CD14-positive monocyte (primary cell): ENCODE measurements around the gene SEC24D. TPM values are rescaled to one million over a fixed set of nuclear protein-coding genes. Genes with fewer than 3 reads are reported as not detected.

Experiments
- DNase-seq, 3 donors: peaks; one replicate each; pipeline ENCODE4 v3.0.0-alpha.2; 2011 to 2022
- H2AFZ ChIP-seq: 2 replicates; pipeline ENCODE4 v1.6.0; 2012; ENCODE audit warnings: mild to moderate bottlenecking, low read depth, low read length, inconsistent platforms; ENCODE audit not compliant: insufficient read depth, poor library complexity, severe bottlenecking
- H3K27ac ChIP-seq, 2 donors: 1 replicate in 1 of 2; 2 replicates in 1 of 2; pipeline ENCODE4 v1.5.1; 2012 to 2013; ENCODE audit warnings: low read length in 2 of 2, control low read depth in 1 of 2, inconsistent platforms in 1 of 2, low read depth in 1 of 2, mild to moderate bottlenecking in 1 of 2
- H3K27me3 ChIP-seq, 2 donors: one replicate each; pipeline versions ENCODE4 v1.6.0 to v1.6.1; 2011 to 2013; ENCODE audit warnings: low read length in 2 of 2; ENCODE audit not compliant: control insufficient read depth in 2 of 2, insufficient read depth in 2 of 2
- H3K36me3 ChIP-seq, 2 donors: replicated peaks in 1 of 2; 1 replicate in 1 of 2; 2 replicates in 1 of 2; pipeline versions ENCODE4 v1.5.1 to v1.6.1; 2012 to 2013; ENCODE audit warnings: low read length in 2 of 2, control low read depth in 1 of 2, inconsistent platforms in 1 of 2, mild to moderate bottlenecking in 1 of 2; ENCODE audit not compliant: insufficient read depth in 2 of 2, control insufficient read depth in 1 of 2
- H3K4me1 ChIP-seq, 2 donors: 1 replicate in 1 of 2; 2 replicates in 1 of 2; pipeline versions ENCODE4 v1.5.1 to v1.6.1; 2012 to 2013; ENCODE audit warnings: low read length in 2 of 2, control low read depth in 1 of 2, inconsistent platforms in 1 of 2, mild to moderate bottlenecking in 1 of 2, moderate library complexity in 1 of 2; ENCODE audit not compliant: insufficient read depth in 2 of 2, control insufficient read depth in 1 of 2
- H3K4me2 ChIP-seq: replicated peaks from 2 replicates; pipeline ENCODE3; 2012; ENCODE audit warnings: low read length, moderate library complexity, mild to moderate bottlenecking; ENCODE audit not compliant: poor library complexity, severe bottlenecking; ENCODE audit errors: extremely low read depth
- H3K4me3 ChIP-seq, 3 experiments: fragments of 200-600 bp in 1 of 3; sonication (generic) in 1 of 3; replicated peaks in 1 of 3; 1 replicate in 2 of 3; 2 replicates in 1 of 3; pipeline ENCODE4 v1.5.1; 2011 to 2013; ENCODE audit warnings: low read length in 3 of 3, mild to moderate bottlenecking in 3 of 3, control low read depth in 2 of 3, low read depth in 2 of 3, inconsistent platforms in 1 of 3, moderate library complexity in 1 of 3
- H3K79me2 ChIP-seq: 2 replicates; pipeline ENCODE4 v1.6.0; 2012; ENCODE audit warnings: mild to moderate bottlenecking, control low read depth, inconsistent platforms, low read length, moderate library complexity; ENCODE audit not compliant: insufficient read depth
- H3K9ac ChIP-seq: 2 replicates; pipeline ENCODE4 v1.6.0; 2017; ENCODE audit warnings: low read length, mild to moderate bottlenecking; ENCODE audit not compliant: insufficient read depth, poor library complexity, severe bottlenecking
- H3K9me3 ChIP-seq, 2 donors: replicated peaks in 1 of 2; 1 replicate in 1 of 2; 2 replicates in 1 of 2; pipeline versions ENCODE4 v1.5.1 to v1.6.1; 2012 to 2013; ENCODE audit warnings: low read length in 2 of 2, control low read depth in 1 of 2; ENCODE audit not compliant: control insufficient read depth in 1 of 2, insufficient read depth in 1 of 2
- H4K20me1 ChIP-seq: 2 replicates; pipeline ENCODE4 v1.6.0; 2012; ENCODE audit warnings: mild to moderate bottlenecking, low read length, control low read depth, moderate library complexity; ENCODE audit not compliant: insufficient read depth
- H3K27ac Mint-ChIP-seq, 7 donors: one replicate each; pipeline ENCODE4 v1.8.0; 2020; ENCODE audit warnings: mild to moderate bottlenecking in 7 of 7, mixed read lengths in 7 of 7, moderate library complexity in 6 of 7, inconsistent platforms in 2 of 7
- H3K27me3 Mint-ChIP-seq, 3 donors: one replicate each; pipeline ENCODE4 v1.8.0; 2021 to 2022; ENCODE audit warnings: low read depth in 3 of 3, mild to moderate bottlenecking in 3 of 3, mixed read lengths in 3 of 3, moderate library complexity in 3 of 3, inconsistent platforms in 1 of 3
- H3K36me3 Mint-ChIP-seq, 2 donors: one replicate each; pipeline ENCODE4 v1.8.0; 2020; ENCODE audit warnings: mixed read lengths in 2 of 2, inconsistent platforms in 1 of 2, mild to moderate bottlenecking in 1 of 2
- H3K4me1 Mint-ChIP-seq: one replicate; pipeline ENCODE4 v1.8.0; 2020; ENCODE audit warnings: mild to moderate bottlenecking, mixed read lengths
- H3K4me3 Mint-ChIP-seq, 2 donors: one replicate each; pipeline ENCODE4 v1.8.0; 2020; ENCODE audit warnings: mild to moderate bottlenecking in 2 of 2, mixed read lengths in 2 of 2, moderate library complexity in 1 of 2
- H3K9me3 Mint-ChIP-seq, 7 donors: one replicate each; pipeline ENCODE4 v1.8.0; 2020 to 2022; ENCODE audit warnings: mixed read lengths in 7 of 7, mild to moderate bottlenecking in 6 of 7, moderate library complexity in 6 of 7, inconsistent platforms in 2 of 7
- WGBS: methylation state at CpG from one replicate; pipeline ENCODE4 v1.1.5; 2013; ENCODE audit warnings: missing lambda C conversion rate; ENCODE audit not compliant: insufficient coverage; 5-methylcytosine and 5-hydroxymethylcytosine counted together
- intact Hi-C, 2 donors: fragments of 100-400 bp; cut with micrococcal nuclease; formaldehyde crosslinking; loops; one replicate each; pipeline versions ENCODE4 v1.15.0 to v1.15.1; 2023
- polyA plus RNA-seq, 3 donors: library from polyadenylated mRNA; depleted of rRNA in 1 of 3; unstranded in 2 of 3; stranded (reverse) in 1 of 3; fragments of 300-500 nt in 2 of 3; fragments of >200 nt in 1 of 3; fragmentation: Illumina TruSeq in 2 of 3; gene quantifications; 1 replicate in 2 of 3; 2 replicates in 1 of 3; pipeline ENCODE4 v1.2.3, GENCODE V29; 2012 to 2021
- TF ChIP-seq, protein P1 (sequence below): fragments of 200-600 bp; IDR thresholded peaks from one replicate; pipeline ENCODE4 v1.8.0; 2022; ENCODE audit warnings: antibody characterized with exemption, mild to moderate bottlenecking

Gene SEC24D
- polyA plus RNA-seq, 3 donors = 16.8 to 31.3 (median 22.6) TPM

DNA sequence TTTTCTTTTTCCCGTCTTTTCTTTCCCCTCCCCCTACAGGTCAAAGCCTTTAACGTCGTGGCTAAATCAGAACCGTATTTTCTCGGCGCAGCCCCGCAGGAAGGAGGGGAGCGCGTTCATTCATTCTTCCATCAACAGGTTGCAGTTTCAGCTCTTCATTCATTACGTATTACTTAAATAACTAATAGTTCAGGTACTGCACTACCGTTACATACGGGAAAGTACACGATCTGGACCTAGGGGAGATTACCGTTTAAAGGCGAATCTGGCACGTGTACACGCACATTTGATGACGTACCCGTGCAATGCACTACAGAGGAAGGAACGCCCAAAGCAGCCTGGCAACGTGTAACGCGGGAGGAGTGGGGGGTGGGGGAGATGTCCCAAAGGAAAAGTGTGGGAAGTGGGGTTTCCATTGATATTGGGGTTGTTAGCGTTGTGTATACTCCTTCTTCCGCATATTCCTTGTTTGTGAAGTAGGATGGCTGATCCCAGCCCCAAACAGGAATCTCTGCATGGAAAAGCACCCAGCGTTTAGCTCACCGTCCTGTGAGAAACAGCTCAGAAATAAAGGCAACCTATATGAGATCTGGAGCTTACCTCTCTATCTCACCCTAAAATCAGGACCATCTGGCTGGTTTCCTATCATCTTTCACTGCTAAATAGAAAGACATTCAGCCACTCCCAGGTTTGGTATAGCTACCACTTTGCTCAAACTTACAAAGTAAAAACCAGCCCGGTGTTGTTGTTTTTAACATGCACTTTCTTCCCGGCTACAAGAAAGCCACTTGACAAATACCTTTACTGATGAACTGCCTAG, 585 bp upstream of the SEC24D start:
- Histone ChIP-seq H3K79me2 (peaks cover 40% of the 10 kb centered on the region), H2AFZ (peak overlapping the region; percentile 87), H3K36me3 (peaks cover 6 to 16% of the 10 kb centered on the region in 2 donors), H3K4me2 (peak overlapping the region; percentile 89), H3K4me1 (peaks cover 20 to 29% of the 10 kb centered on the region in 2 donors), H3K27me3 (no peaks in the 10 kb centered on the region), H3K4me3 (peak overlapping the region; percentile 50 to 92 (median 90)), H3K9ac (peak overlapping the region; percentile 88), H3K9me3 (no peaks in the 10 kb centered on the region), H4K20me1 (peaks cover 14% of the 10 kb centered on the region), H3K27ac (peak overlapping the region; percentile 2 to 93)
- Mint-ChIP-seq H3K9me3 (no peaks in the 10 kb centered on the region), H3K36me3 (peaks cover 11 to 13% of the 10 kb centered on the region in 2 donors), H3K4me1 (peaks cover 27% of the 10 kb centered on the region), H3K27ac (peak overlapping the region; percentile 87 to 98 (median 95)), H3K4me3 (peak overlapping the region; percentile 98 to 99), H3K27me3 (peaks cover 0 to 4% (median 1%) of the 10 kb centered on the region in 3 donors)
- TF ChIP-seq, protein P1, sequence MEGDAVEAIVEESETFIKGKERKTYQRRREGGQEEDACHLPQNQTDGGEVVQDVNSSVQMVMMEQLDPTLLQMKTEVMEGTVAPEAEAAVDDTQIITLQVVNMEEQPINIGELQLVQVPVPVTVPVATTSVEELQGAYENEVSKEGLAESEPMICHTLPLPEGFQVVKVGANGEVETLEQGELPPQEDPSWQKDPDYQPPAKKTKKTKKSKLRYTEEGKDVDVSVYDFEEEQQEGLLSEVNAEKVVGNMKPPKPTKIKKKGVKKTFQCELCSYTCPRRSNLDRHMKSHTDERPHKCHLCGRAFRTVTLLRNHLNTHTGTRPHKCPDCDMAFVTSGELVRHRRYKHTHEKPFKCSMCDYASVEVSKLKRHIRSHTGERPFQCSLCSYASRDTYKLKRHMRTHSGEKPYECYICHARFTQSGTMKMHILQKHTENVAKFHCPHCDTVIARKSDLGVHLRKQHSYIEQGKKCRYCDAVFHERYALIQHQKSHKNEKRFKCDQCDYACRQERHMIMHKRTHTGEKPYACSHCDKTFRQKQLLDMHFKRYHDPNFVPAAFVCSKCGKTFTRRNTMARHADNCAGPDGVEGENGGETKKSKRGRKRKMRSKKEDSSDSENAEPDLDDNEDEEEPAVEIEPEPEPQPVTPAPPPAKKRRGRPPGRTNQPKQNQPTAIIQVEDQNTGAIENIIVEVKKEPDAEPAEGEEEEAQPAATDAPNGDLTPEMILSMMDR = no peak
- peak; percentile 47 to 78 (median 55) for DNase-seq
- intact Hi-C loops = no loop called here
- WGBS = 5% methylated on average over 18 of the region's 29 CpGs

DNA sequence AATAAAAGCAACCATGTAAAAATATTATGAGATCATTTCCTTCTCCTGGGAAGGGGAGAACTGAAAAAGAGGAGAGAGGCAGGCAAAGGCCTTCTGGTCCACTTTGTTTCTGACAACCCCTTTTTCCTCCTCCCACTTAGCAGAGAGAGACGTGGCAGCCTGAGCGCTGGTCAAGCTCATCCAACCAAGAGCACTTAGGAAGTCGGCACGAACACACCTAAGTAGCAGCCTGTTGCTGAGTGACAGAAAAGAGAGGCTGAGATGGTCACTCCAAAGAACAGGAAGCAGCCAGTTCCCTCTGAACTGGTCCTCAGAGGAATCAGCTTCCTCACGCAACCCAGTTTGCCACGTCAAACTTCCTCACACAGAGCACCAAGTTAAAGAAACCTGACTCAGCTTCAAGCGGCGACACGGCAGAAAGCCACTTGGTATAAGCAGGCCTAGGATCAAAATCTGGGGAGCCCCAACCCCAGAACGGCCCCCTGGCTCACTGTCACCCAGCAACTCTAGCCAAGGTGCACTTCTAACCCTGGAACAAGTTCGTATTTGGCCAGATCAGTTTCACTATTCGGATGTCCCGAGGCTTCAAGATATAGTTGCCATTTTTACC, 861 bp downstream of the SEC24D start:
- Histone ChIP-seq H3K79me2 (peaks cover 52% of the 10 kb centered on the region), H3K36me3 (peaks cover 10 to 28% of the 10 kb centered on the region in 2 donors), H4K20me1 (peaks cover 20% of the 10 kb centered on the region), H3K27ac (peak overlapping the region; percentile 78 to 93), H2AFZ (peak overlapping the region; percentile 77), H3K9me3 (no peaks in the 10 kb centered on the region), H3K4me2 (peak overlapping the region; percentile 89), H3K4me1 (peaks cover 20 to 29% of the 10 kb centered on the region in 2 donors), H3K27me3 (no peaks in the 10 kb centered on the region), H3K4me3 (peak overlapping the region; percentile 50 to 92 (median 90)), H3K9ac (peak overlapping the region; percentile 88)
- TF ChIP-seq, protein P1 = no peak
- H3K9me3 Mint-ChIP-seq = no peaks in the 10 kb centered on the region
- H3K27me3 Mint-ChIP-seq = peaks cover 0 to 4% (median 1%) of the 10 kb centered on the region in 3 donors
- peaks cover 27% of the 10 kb centered on the region for H3K4me1 Mint-ChIP-seq
- peaks cover 18 to 23% of the 10 kb centered on the region in 2 donors for H3K36me3 Mint-ChIP-seq
- DNase-seq = peak; percentile 90 to 98 (median 97)
- peak overlapping the region; percentile 87 to 98 (median 96) for H3K27ac Mint-ChIP-seq
- H3K4me3 Mint-ChIP-seq = peak overlapping the region; percentile 98 to 99
- WGBS = 0% methylated on average over 9 of the region's 13 CpGs
- intact Hi-C loops = no loop called here
